NCI-H2107 treated with DMSO at 0.1 percent for 48 hours (cell line): ENCODE measurements around the gene FBXO24.

Source experiments
- DNase-seq: peaks from one replicate; lab custom pipeline; 2025; ENCODE audit not compliant: unreplicated experiment; lab: John Stamatoyannopoulos, UW

The FBXO24 gene

GRCh38 chr7:100589341-100589947, 3.3 kb downstream of the FBXO24 start:
- DNase-seq, result no peak

GRCh38 chr7:100590077-100590737, 4.1 kb downstream of the FBXO24 start:
- no peak for DNase-seq

- no peak for DNase-seq
These were observed 5.5 kb downstream of the FBXO24 start for GRCh38 chr7:100591596-100591995.

- DNase-seq, result no peak
These were observed 9.1 kb downstream of the FBXO24 start for GRCh38 chr7:100595188-100595587.

GRCh38 chr7:100598425-100598824, 12.3 kb downstream of the FBXO24 start:
- DNase-seq, result no peak

GRCh38 chr7:100599911-100600729, 14.0 kb downstream of the FBXO24 start:
- DNase-seq, result no peak

GRCh38 chr7:100600730-100601038, 14.6 kb downstream of the FBXO24 start:
- no peak for DNase-seq

- no peak for DNase-seq
These were observed 17.0 kb downstream of the FBXO24 start for GRCh38 chr7:100602889-100603725.

GRCh38 chr7:100603726-100604027, 17.5 kb downstream of the FBXO24 start:
- no peak for DNase-seq

GRCh38 chr7:100604028-100604975, 18.2 kb downstream of the FBXO24 start:
- DNase-seq, result no peak

GRCh38 chr7:100604976-100605911, 19.1 kb downstream of the FBXO24 start:
- DNase-seq, result no peak

- no peak for DNase-seq
These were observed 20.2 kb downstream of the FBXO24 start for GRCh38 chr7:100606313-100606712.

- no peak for DNase-seq
These were observed 21.0 kb downstream of the FBXO24 start for GRCh38 chr7:100607111-100607510.

- no peak for DNase-seq
These were observed 23.8 kb downstream of the FBXO24 start for GRCh38 chr7:100609958-100610357.

- DNase-seq, result peak; percentile 99
These were observed 26.0 kb downstream of the FBXO24 start, which contains the start of gene MOSPD3 for GRCh38 chr7:100611983-100612729. TSS of gene MOSPD3 (plus strand) at chr7:100612540. CDS start at chr7:100612792, 252 bp downstream.

- DNase-seq, result no peak
These were observed 26.7 kb downstream of the FBXO24 start for GRCh38 chr7:100612730-100613390.

GRCh38 chr7:100613412-100614175, 27.5 kb downstream of the FBXO24 start:
- no peak for DNase-seq
